HEK293 (cell line): ENCODE data around the gene ZDHHC8.

Experiments used
- AEBP2 ChIP-seq: fragments of 450-650 bp; formaldehyde crosslinking; IDR thresholded peaks from 2 replicates; pipeline ENCODE4 v1.5.1; 2016; ENCODE audit warnings: missing biosample characterization, missing genetic modification characterization, borderline replicate concordance
- CTCF ChIP-seq: fragments of 450-650 bp; formaldehyde crosslinking; IDR thresholded peaks from 2 replicates; pipeline ENCODE4 v1.5.1; 2016; ENCODE audit warnings: missing biosample characterization, missing genetic modification characterization
- FEZF1 ChIP-seq: fragments of 450-650 bp; formaldehyde crosslinking; IDR thresholded peaks from 2 replicates; pipeline ENCODE4 v1.5.1; 2016; ENCODE audit warnings: missing biosample characterization, missing genetic modification characterization
- KLF8 ChIP-seq: fragments of 450-650 bp; formaldehyde crosslinking; IDR thresholded peaks from 2 replicates; pipeline ENCODE4 v1.5.1; 2016; ENCODE audit warnings: missing biosample characterization, missing genetic modification characterization
- PATZ1 ChIP-seq: fragments of 450-650 bp; formaldehyde crosslinking; IDR thresholded peaks from 2 replicates; pipeline ENCODE4 v1.5.1; 2016; ENCODE audit warnings: missing biosample characterization, missing genetic modification characterization
- PRDM10 ChIP-seq: fragments of 450-650 bp; formaldehyde crosslinking; IDR thresholded peaks from 2 replicates; pipeline ENCODE4 v1.5.1; 2016; ENCODE audit warnings: missing biosample characterization, missing genetic modification characterization
- PRDM4 ChIP-seq: fragments of 450-650 bp; formaldehyde crosslinking; IDR thresholded peaks from 2 replicates; pipeline ENCODE4 v1.5.1; 2017; ENCODE audit warnings: missing biosample characterization, missing genetic modification characterization
- SCRT1 ChIP-seq: fragments of 450-650 bp; formaldehyde crosslinking; IDR thresholded peaks from 2 replicates; pipeline ENCODE4 v1.5.1; 2016; ENCODE audit warnings: missing biosample characterization, missing genetic modification characterization, borderline replicate concordance
- SP7 ChIP-seq: fragments of 450-650 bp; formaldehyde crosslinking; IDR thresholded peaks from 2 replicates; pipeline ENCODE4 v1.5.1; 2016; ENCODE audit warnings: missing biosample characterization, missing genetic modification characterization
- ZBTB17 ChIP-seq: fragments of 450-650 bp; formaldehyde crosslinking; IDR thresholded peaks from 2 replicates; pipeline ENCODE4 v1.5.1; 2016; ENCODE audit warnings: missing biosample characterization, missing genetic modification characterization
- ZBTB26 ChIP-seq: fragments of 450-650 bp; formaldehyde crosslinking; optimal IDR thresholded peaks from 2 replicates; pipeline ENCODE3; 2016; ENCODE audit warnings: missing biosample characterization, mild to moderate bottlenecking, missing genetic modification characterization
- ZBTB48 ChIP-seq: fragments of 450-650 bp; formaldehyde crosslinking; IDR thresholded peaks from 2 replicates; pipeline ENCODE4 v1.5.1; 2016; ENCODE audit warnings: missing biosample characterization, missing genetic modification characterization
- ZNF114 ChIP-seq: fragments of 450-650 bp; formaldehyde crosslinking; IDR thresholded peaks from 2 replicates; pipeline ENCODE4 v1.5.0; 2017; ENCODE audit warnings: missing biosample characterization, missing genetic modification characterization
- ZNF280C ChIP-seq: fragments of 450-650 bp; formaldehyde crosslinking; IDR thresholded peaks from 2 replicates; pipeline ENCODE4 v1.5.1; 2016; ENCODE audit warnings: missing biosample characterization, missing genetic modification characterization
- ZNF391 ChIP-seq: fragments of 450-650 bp; formaldehyde crosslinking; IDR thresholded peaks from 2 replicates; pipeline ENCODE4 v1.5.1; 2016; ENCODE audit warnings: low read depth, missing biosample characterization, missing genetic modification characterization, borderline replicate concordance
- ZNF514 ChIP-seq: fragments of 450-650 bp; formaldehyde crosslinking; IDR thresholded peaks from 2 replicates; pipeline ENCODE4 v1.5.1; 2016; ENCODE audit warnings: missing biosample characterization, missing genetic modification characterization
- ZNF629 ChIP-seq: fragments of 450-650 bp; formaldehyde crosslinking; IDR thresholded peaks from 2 replicates; pipeline ENCODE4 v1.5.1; 2017; ENCODE audit warnings: missing biosample characterization, missing genetic modification characterization
- ZNF654 ChIP-seq: fragments of 450-650 bp; formaldehyde crosslinking; IDR thresholded peaks from 2 replicates; pipeline ENCODE4 v1.5.1; 2016; ENCODE audit warnings: low read depth, missing biosample characterization, missing genetic modification characterization
- ZNF660 ChIP-seq: fragments of 450-650 bp; IDR thresholded peaks from 2 replicates; pipeline ENCODE4 v1.5.1; 2018; ENCODE audit warnings: missing biosample characterization, mild to moderate bottlenecking, missing genetic modification characterization
- ZSCAN30 ChIP-seq: fragments of 450-650 bp; IDR thresholded peaks from 2 replicates; pipeline ENCODE4 v1.5.1; 2018; ENCODE audit warnings: missing biosample characterization, mild to moderate bottlenecking, missing genetic modification characterization, moderate library complexity

The ZDHHC8 gene

GRCh38 chr22:20156611-20157429, 25.2 kb downstream of the ZDHHC8 start (continued):
- TF ChIP-seq CTCF (peak; percentile 98), SP7 (tag by site-specific recombination) (peak; percentile 32; the same call in 1 of the 2 replicates), ZNF629 (peak; percentile 37; the same call in 1 of the 2 replicates), PRDM10 (tag by site-specific recombination) (peak; percentile 88), ZBTB17 (peak; percentile 56), KLF8 (tag by site-specific recombination) (peak; percentile 59; the same call in 1 of the 2 replicates), ZBTB48 (peak; percentile 18; the same call in 1 of the 2 replicates), SCRT1 (no peak), ZBTB26 (peak; percentile 6), ZNF514 (tag by site-specific recombination) (no peak), ZNF114 (tag by site-specific recombination) (no peak), AEBP2 (no peak), PRDM4 (tag by site-specific recombination) (no peak), ZSCAN30 (peak; percentile 68), PATZ1 (tag by site-specific recombination) (peak; percentile 56; the same call in 1 of the 2 replicates), ZNF660 (tag by site-specific recombination) (peak; percentile 35; the same call in 1 of the 2 replicates), FEZF1 (tag by site-specific recombination) (no peak), ZNF654 (tag by site-specific recombination) (peak; percentile 91), ZNF391 (tag by site-specific recombination) (peak; percentile 35; the same call in 1 of the 2 replicates), ZNF280C (tag by site-specific recombination) (no peak)
